KOPT-K1 (cell line): ENCODE results near the gene ADNP.

Experiments used
- H3K27ac ChIP-seq: fragments of 200-600 bp; sonication (generic); 2 replicates; pipeline ENCODE4 v1.5.1; 2016; ENCODE audit warnings: antibody characterized with exemption, mild to moderate bottlenecking, low read depth, low read length; ENCODE audit not compliant: poor library complexity, severe bottlenecking
- H3K36me3 ChIP-seq: fragments of 200-600 bp; sonication (generic); 2 replicates; pipeline ENCODE4 v1.5.1; 2017; ENCODE audit warnings: antibody characterized with exemption, mild to moderate bottlenecking, low read length, moderate library complexity; ENCODE audit not compliant: insufficient read depth
- H3K9me3 ChIP-seq: fragments of 200-600 bp; sonication (generic); 2 replicates; pipeline ENCODE4 v1.5.1; 2017; ENCODE audit warnings: antibody characterized with exemption, low read length, mild to moderate bottlenecking; ENCODE audit not compliant: insufficient read depth, poor library complexity, severe bottlenecking

The ADNP gene

GRCh38 chr20:50953821-50954220 lies 22.6 kb upstream of the ADNP start:
- H3K36me3 ChIP-seq: peaks cover 73% of the 10 kb centered on the region
- H3K27ac ChIP-seq: no peak overlapping the region
- no peaks in the 10 kb centered on the region for H3K9me3 ChIP-seq

- H3K36me3 ChIP-seq: peaks cover 79% of the 10 kb centered on the region
- H3K27ac ChIP-seq: no peak overlapping the region
- H3K9me3 ChIP-seq: no peaks in the 10 kb centered on the region
Observed at GRCh38 chr20:50953196-50953595, 22.0 kb upstream of the ADNP start.

- Histone ChIP-seq H3K36me3 (peaks cover 100% of the 10 kb centered on the region), H3K27ac (no peak overlapping the region), H3K9me3 (no peaks in the 10 kb centered on the region)
Observed at GRCh38 chr20:50948132-50948785, 17.0 kb upstream of the ADNP start.

- peaks cover 95% of the 10 kb centered on the region for H3K36me3 ChIP-seq
- H3K27ac ChIP-seq: no peak overlapping the region
- no peaks in the 10 kb centered on the region for H3K9me3 ChIP-seq
Observed at GRCh38 chr20:50943069-50943468, 11.8 kb upstream of the ADNP start.

- peaks cover 62% of the 10 kb centered on the region for H3K36me3 ChIP-seq
- no peaks in the 10 kb centered on the region for H3K9me3 ChIP-seq
- no peak overlapping the region for H3K27ac ChIP-seq
Observed at GRCh38 chr20:50933589-50933988, 2.4 kb upstream of the ADNP start.

GRCh38 chr20:50932691-50933280 lies 1.5 kb upstream of the ADNP start:
- Histone ChIP-seq H3K9me3 (no peaks in the 10 kb centered on the region), H3K36me3 (peaks cover 65% of the 10 kb centered on the region), H3K27ac (no peak overlapping the region)

GRCh38 chr20:50932016-50932485 lies 814 bp upstream of the ADNP start:
- H3K36me3 ChIP-seq: peaks cover 65% of the 10 kb centered on the region
- H3K9me3 ChIP-seq: no peaks in the 10 kb centered on the region
- H3K27ac ChIP-seq: peak overlapping the region; percentile 71

- H3K27ac ChIP-seq: peak overlapping the region; percentile 71
- H3K9me3 ChIP-seq: no peaks in the 10 kb centered on the region
- peaks cover 65% of the 10 kb centered on the region for H3K36me3 ChIP-seq
Observed at GRCh38 chr20:50930976-50931305, 296 bp downstream of the ADNP start.

GRCh38 chr20:50930139-50930975 lies 880 bp downstream of the ADNP start:
- Histone ChIP-seq H3K27ac (peak overlapping the region; percentile 71), H3K9me3 (no peaks in the 10 kb centered on the region), H3K36me3 (peaks cover 65% of the 10 kb centered on the region)

- Histone ChIP-seq H3K36me3 (peaks cover 65% of the 10 kb centered on the region), H3K9me3 (no peaks in the 10 kb centered on the region), H3K27ac (peak overlapping the region; percentile 71)
Observed at GRCh38 chr20:50929299-50930138, 1.7 kb downstream of the ADNP start.

- H3K36me3 ChIP-seq: peaks cover 65% of the 10 kb centered on the region
- H3K27ac ChIP-seq: no peak overlapping the region
- no peaks in the 10 kb centered on the region for H3K9me3 ChIP-seq
Observed at GRCh38 chr20:50928469-50928868, 2.8 kb downstream of the ADNP start.

GRCh38 chr20:50926530-50926929 lies 4.7 kb downstream of the ADNP start:
- Histone ChIP-seq H3K9me3 (no peaks in the 10 kb centered on the region), H3K36me3 (peaks cover 77% of the 10 kb centered on the region), H3K27ac (no peak overlapping the region)

GRCh38 chr20:50924261-50924920 lies 6.8 kb downstream of the ADNP start:
- Histone ChIP-seq H3K27ac (no peak overlapping the region), H3K9me3 (no peaks in the 10 kb centered on the region), H3K36me3 (peaks cover 98% of the 10 kb centered on the region)

GRCh38 chr20:50921803-50922501 lies 9.3 kb downstream of the ADNP start:
- no peak overlapping the region for H3K27ac ChIP-seq
- H3K9me3 ChIP-seq: no peaks in the 10 kb centered on the region
- H3K36me3 ChIP-seq: peaks cover 96% of the 10 kb centered on the region
